GM12878 (cell line): ENCODE data around the gene XAB2. TPM values are rescaled to one million over a fixed set of nuclear protein-coding genes. Genes with fewer than 3 reads are reported as not detected.

Experiments
- BCLAF1 ChIP-seq: fragments of 450-650 bp; IDR thresholded peaks from 2 replicates; pipeline ENCODE4 v1.6.1; 2017; ENCODE audit warnings: antibody characterized with exemption, mild to moderate bottlenecking, moderate library complexity
- BMI1 ChIP-seq: fragments of 450-650 bp; IDR thresholded peaks from 2 replicates; pipeline ENCODE4 v1.6.1; 2016; ENCODE audit warnings: mild to moderate bottlenecking, moderate library complexity, borderline replicate concordance
- CHD2 ChIP-seq: IDR thresholded peaks from 2 replicates; pipeline ENCODE4 v1.6.1; 2011; ENCODE audit warnings: low read depth, low read length, improper control_type of control experiment, borderline replicate concordance
- ELK1 ChIP-seq: IDR thresholded peaks from 2 replicates; pipeline ENCODE4 v1.6.1; 2012; ENCODE audit warnings: low read depth, low read length, improper control_type of control experiment
- FOXM1 ChIP-seq: IDR thresholded peaks from 2 replicates; pipeline ENCODE4 v1.6.1; 2012; ENCODE audit warnings: low read depth, mild to moderate bottlenecking, inconsistent platforms, low read length, moderate library complexity
- GATAD2B ChIP-seq: fragments of 450-650 bp; conservative IDR thresholded peaks from 2 replicates; pipeline ENCODE4 v1.6.1; 2017; ENCODE audit warnings: low read depth, mild to moderate bottlenecking, moderate library complexity
- IRF5 ChIP-seq: fragments of 450-650 bp; IDR thresholded peaks from 2 replicates; pipeline ENCODE4 v1.6.1; 2017; ENCODE audit warnings: borderline replicate concordance
- JUND ChIP-seq: IDR thresholded peaks from 2 replicates; pipeline ENCODE4 v1.6.1; 2012; ENCODE audit warnings: low read depth, mild to moderate bottlenecking, low read length, improper control_type of control experiment, moderate library complexity
- KAT2A ChIP-seq: conservative IDR thresholded peaks from 2 replicates; pipeline ENCODE4 v1.6.1; 2011; ENCODE audit warnings: low read depth, low read length; ENCODE audit not compliant: control insufficient read depth
- PAX8 ChIP-seq: fragments of 450-650 bp; IDR thresholded peaks from 2 replicates; pipeline ENCODE4 v1.6.1; 2017; ENCODE audit warnings: mild to moderate bottlenecking, moderate library complexity
- RBBP5 ChIP-seq: fragments of 200-600 bp; sonication (generic); conservative IDR thresholded peaks from 2 replicates; pipeline ENCODE4 v1.6.1; 2016
- RCOR1 ChIP-seq: conservative IDR thresholded peaks from 2 replicates; pipeline ENCODE4 v1.6.1; 2012; ENCODE audit warnings: low read depth, low read length, improper control_type of control experiment
- SKIL ChIP-seq: fragments of 450-650 bp; IDR thresholded peaks from 2 replicates; pipeline ENCODE4 v1.6.1; 2017; ENCODE audit warnings: mild to moderate bottlenecking, low read depth, inconsistent platforms; ENCODE audit not compliant: poor library complexity, severe bottlenecking
- STAT1 ChIP-seq: fragments of 450-650 bp; conservative IDR thresholded peaks from 2 replicates; pipeline ENCODE4 v1.6.1; 2014; ENCODE audit warnings: antibody characterized with exemption, mild to moderate bottlenecking
- TAF1 ChIP-seq: IDR thresholded peaks from 2 replicates; pipeline ENCODE4 v1.6.1; 2011; ENCODE audit warnings: mild to moderate bottlenecking, low read depth, low read length, borderline replicate concordance
- YY1 ChIP-seq: IDR thresholded peaks from 2 replicates; pipeline ENCODE4 v1.6.1; 2011; ENCODE audit warnings: low read depth, mild to moderate bottlenecking, low read length
- ZBTB33 ChIP-seq: fragments of 450-650 bp; IDR thresholded peaks from 2 replicates; pipeline ENCODE4 v1.6.1; 2017; ENCODE audit warnings: mild to moderate bottlenecking
- polyA plus RNA-seq, 11 experiments: library from polyadenylated mRNA; depleted of rRNA in 4 of 11; unstranded in 6 of 11; stranded (reverse) in 5 of 11; fragments of >200 nt; fragmentation: Nextera tagmentation in 4 of 11; fragmentation: Illumina TruSeq in 1 of 11; extraction: Ambion mirVana in 4 of 11; extraction: Trizol in 1 of 11; gene quantifications; 1 replicate in 1 of 11; 2 replicates in 10 of 11; pipeline versions ENCODE4 v1.2.1 to v1.2.3, GENCODE V29; 2011 to 2016; ENCODE audit warnings: inconsistent platforms in 2 of 11, missing spikeins in 2 of 11, low read depth in 1 of 11
- total RNA-seq, 4 experiments: library from RNA; depleted of rRNA in 3 of 4; stranded (reverse); fragments of >200 nt in 3 of 4; fragmentation: Illumina TruSeq in 1 of 4; extraction: Trizol in 1 of 4; gene quantifications; 2 replicates each; pipeline versions ENCODE4 v1.2.1 to v1.2.3, GENCODE V29; 2013 to 2021

XAB2 gene
- total and polyA plus RNA-seq, 10 of the 15 experiments (the other 5 are each of a cell fraction or from before 2014, with no cell fraction given), result 0.34 to 45.1 (median 18.8) TPM

- TF ChIP-seq ZBTB33 (no peak), RBBP5 (no peak), SKIL (no peak), BCLAF1 (no peak), FOXM1 (no peak), KAT2A (no peak), BMI1 (no peak), TAF1 (peak; percentile 94), STAT1 (no peak), RCOR1 (no peak), CHD2 (0 out of 2 replicates have a peak, but pooled peaks have one; percentile 39), GATAD2B (0 out of 2 replicates have a peak, but pooled peaks have one; percentile 62), IRF5 (no peak), ELK1 (0 out of 2 replicates have a peak, but pooled peaks have one; percentile 23), PAX8 (no peak), YY1 (peak; percentile 95), JUND (no peak)
Observed at GRCh38 chr19:7636691-7637373, 7.5 kb upstream of the XAB2 start, which contains the start of gene STXBP2 (continued).
